AG09309 (cell line): Measurements from ENCODE around the gene TRIM10.
"Not testable (repeated sequence)": the region's sequence is repeated elsewhere in the genome, so short reads cannot be mapped to it uniquely, and the experiment has no call there.

ENCODE experiments used
- DNase-seq: peaks from one replicate; pipeline ENCODE4 v3.0.0-alpha.2; 2010; ENCODE audit warnings: low read depth
- H3K4me3 ChIP-seq: 2 replicates; pipeline ENCODE4 v1.5.1; 2011; ENCODE audit warnings: mild to moderate bottlenecking, low read depth, low read length, moderate library complexity; ENCODE audit not compliant: control insufficient read depth
- TF ChIP-seq, protein P1 (sequence below): IDR thresholded peaks from 2 replicates; pipeline ENCODE4 v1.5.1; 2011; ENCODE audit warnings: mild to moderate bottlenecking, low read depth, low read length, inconsistent platforms; ENCODE audit not compliant: insufficient read depth, control insufficient read depth; ENCODE audit errors: missing control alignments

Gene TRIM10

DNA sequence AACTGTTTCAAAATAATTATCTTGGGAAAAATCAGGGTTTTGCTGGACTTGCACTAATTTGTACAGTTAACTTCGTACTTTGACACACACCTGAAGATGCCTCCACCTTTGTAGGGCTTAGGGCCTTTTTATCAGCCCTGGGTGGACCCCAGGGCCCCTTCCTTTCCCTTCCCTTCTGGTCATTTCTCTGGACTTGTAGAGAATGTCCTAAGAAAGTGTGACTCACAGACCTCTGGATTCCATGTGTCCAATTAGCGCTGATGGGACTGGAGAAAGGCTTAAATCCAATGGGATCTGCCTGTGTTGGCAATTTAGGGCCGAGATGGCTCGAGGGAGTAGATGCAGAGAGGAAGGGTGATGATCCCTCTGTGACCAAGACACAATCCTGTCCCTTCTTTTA lies 11.7 kb upstream of the TRIM10 start:
- TF ChIP-seq, protein P1, sequence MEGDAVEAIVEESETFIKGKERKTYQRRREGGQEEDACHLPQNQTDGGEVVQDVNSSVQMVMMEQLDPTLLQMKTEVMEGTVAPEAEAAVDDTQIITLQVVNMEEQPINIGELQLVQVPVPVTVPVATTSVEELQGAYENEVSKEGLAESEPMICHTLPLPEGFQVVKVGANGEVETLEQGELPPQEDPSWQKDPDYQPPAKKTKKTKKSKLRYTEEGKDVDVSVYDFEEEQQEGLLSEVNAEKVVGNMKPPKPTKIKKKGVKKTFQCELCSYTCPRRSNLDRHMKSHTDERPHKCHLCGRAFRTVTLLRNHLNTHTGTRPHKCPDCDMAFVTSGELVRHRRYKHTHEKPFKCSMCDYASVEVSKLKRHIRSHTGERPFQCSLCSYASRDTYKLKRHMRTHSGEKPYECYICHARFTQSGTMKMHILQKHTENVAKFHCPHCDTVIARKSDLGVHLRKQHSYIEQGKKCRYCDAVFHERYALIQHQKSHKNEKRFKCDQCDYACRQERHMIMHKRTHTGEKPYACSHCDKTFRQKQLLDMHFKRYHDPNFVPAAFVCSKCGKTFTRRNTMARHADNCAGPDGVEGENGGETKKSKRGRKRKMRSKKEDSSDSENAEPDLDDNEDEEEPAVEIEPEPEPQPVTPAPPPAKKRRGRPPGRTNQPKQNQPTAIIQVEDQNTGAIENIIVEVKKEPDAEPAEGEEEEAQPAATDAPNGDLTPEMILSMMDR: no peak
- no peak for DNase-seq
- H3K4me3 ChIP-seq: no peak overlapping the region

- no peak overlapping the region for H3K4me3 ChIP-seq
- TF ChIP-seq, protein P1: no peak
- no peak for DNase-seq
Measured at GRCh38 chr6:30171677-30172471, 10.9 kb upstream of the TRIM10 start.

DNA sequence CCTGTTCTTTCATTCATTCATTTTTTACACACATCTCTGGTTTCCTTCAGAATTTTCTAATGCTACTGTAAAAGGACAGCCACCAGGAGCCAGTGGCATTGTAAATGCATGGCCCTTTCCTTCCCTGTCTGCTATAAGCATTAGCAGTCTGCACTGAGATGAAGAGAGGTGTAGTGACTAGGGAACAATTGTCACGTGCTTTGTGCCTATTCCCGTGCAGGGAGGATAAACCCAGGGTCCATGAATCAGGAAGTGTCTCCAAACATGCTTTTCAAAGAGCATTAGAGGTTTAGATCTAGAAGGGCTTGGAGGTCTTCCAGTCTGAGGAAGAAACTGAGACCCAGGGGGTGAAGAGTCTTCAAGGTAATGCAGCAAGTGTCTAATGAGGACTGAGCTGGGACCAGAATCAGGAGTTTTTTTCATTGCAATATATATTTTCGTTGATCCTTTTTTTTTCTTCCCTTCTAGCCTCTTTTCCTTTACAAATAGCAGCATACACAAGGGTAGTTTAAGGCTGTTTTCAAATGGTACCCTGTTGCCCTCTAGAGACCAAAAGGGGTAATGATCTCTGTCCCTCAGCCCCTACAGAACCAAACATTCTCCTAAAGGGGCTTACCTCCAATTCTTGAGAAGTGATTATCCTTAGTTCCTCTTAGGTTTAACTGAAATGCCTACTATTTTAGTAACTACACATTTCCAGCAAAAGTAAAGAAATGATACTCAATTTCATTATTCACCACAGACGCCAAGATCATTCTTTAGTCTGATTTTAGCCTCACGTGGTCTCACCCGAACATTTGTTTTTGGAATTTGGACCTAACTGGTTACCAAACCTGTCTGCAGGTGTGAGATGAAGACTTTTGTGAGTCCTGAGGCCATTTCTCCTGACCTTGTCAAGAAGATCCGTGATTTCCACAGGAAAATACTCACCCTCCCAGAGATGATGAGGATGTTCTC lies 8.9 kb upstream of the TRIM10 start:
- peak; percentile 14 for DNase-seq
- TF ChIP-seq, protein P1: peak; percentile 85
- H3K4me3 ChIP-seq: no peak overlapping the region

GRCh38 chr6:30168741-30169140 lies 7.7 kb upstream of the TRIM10 start:
- no peak for DNase-seq
- no peak overlapping the region for H3K4me3 ChIP-seq
- TF ChIP-seq, protein P1: no peak

DNA sequence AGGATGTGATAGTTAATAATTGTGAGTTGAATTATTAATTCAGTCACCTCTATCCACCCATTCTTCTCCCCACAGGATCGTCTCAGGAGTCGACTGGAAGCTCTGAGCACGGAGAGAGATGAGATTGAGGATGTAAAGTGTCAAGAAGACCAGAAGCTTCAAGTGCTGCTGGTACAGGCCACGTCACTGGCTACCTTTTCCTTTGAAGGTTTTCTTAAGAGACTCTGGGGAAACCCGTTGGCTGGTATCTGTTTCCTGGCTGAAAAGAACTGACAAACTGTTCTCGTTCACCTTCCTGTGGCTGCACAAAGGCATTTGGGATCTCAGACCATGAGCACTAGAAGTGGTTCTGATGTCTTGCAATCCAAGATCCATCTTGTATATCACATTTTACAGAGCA lies 6.1 kb upstream of the TRIM10 start:
- TF ChIP-seq, protein P1: no peak
- DNase-seq: no peak
- H3K4me3 ChIP-seq: no peak overlapping the region

DNA sequence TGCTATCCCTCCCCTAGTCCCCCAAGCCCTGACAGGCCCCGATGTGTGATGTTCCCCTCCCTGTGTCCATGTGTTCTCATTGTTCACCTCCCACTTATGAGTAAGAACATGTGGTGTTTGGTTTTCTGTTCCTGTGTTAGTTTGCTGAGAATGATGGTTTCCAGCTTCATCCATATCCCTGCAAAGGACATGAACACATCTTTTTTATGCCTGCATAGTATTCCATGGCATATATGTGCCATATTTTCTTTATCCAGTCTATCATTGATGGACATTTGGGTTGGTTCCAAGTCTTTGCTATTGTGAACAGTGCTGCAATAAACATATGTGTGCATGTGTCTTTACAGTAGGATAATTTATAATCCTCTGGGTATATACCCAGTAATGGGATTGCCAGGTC lies 4.2 kb upstream of the TRIM10 start:
- not testable (repeated sequence) for DNase-seq, H3K4me3 ChIP-seq

DNA sequence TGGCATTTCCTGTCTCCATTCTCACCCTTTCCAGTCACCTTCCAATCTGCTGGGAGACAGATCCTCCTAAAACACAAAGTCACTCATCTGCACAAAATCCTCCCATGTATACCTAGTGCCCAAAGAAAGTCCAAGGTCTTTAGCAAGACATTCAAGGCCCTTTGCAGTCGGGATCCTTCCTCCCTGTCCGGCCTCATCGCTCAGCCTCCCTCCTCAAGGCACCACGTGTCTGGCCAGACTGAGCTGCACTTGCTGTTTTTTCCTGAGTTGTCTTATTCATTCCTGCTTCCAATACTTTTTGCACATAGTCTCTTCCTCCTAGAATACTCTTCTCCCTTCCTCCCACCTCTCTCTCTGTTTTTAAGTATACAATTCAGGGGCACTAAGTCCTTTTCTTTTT lies 3.7 kb upstream of the TRIM10 start:
- DNase-seq: no peak
- no peak overlapping the region for H3K4me3 ChIP-seq
- TF ChIP-seq, protein P1: no peak
